Measurements from ENCODE around the gene MLF1.

Gene MLF1

GRCh38 chr3:158574646-158575045, 3.7 kb downstream of the MLF1 start:
- no peak for DNase-seq (ENCODE audit: low spot score)

- DNase-seq (ENCODE audit: low spot score) = no peak
These were observed 19.2 kb downstream of the MLF1 start for GRCh38 chr3:158590223-158590622.

- no peak for DNase-seq (ENCODE audit: low spot score)
These were observed 29.8 kb downstream of the MLF1 start for GRCh38 chr3:158600787-158601186.

GRCh38 chr3:158602227-158602626, 31.2 kb downstream of the MLF1 start:
- no peak for DNase-seq (ENCODE audit: low spot score)

GRCh38 chr3:158617982-158618875, 47.2 kb downstream of the MLF1 start:
- no peak for DNase-seq (ENCODE audit: low spot score)

GRCh38 chr3:158625881-158626280, 54.9 kb downstream of the MLF1 start:
- DNase-seq (ENCODE audit: low spot score) = no peak

GRCh38 chr3:158631981-158632380, 61.0 kb downstream of the MLF1 start:
- no peak for DNase-seq (ENCODE audit: low spot score)

- no peak for DNase-seq (ENCODE audit: low spot score)
These were observed 69.7 kb downstream of the MLF1 start for GRCh38 chr3:158640646-158641045.

GRCh38 chr3:158642005-158642404, 71.0 kb downstream of the MLF1 start:
- DNase-seq (ENCODE audit: low spot score) = no peak

- no peak for DNase-seq (ENCODE audit: low spot score)
These were observed 71.6 kb downstream of the MLF1 start for GRCh38 chr3:158642474-158643210.

- peak; percentile 99 for DNase-seq (ENCODE audit: low spot score)
These were observed 73.4 kb downstream of the MLF1 start, which contains the start of gene GFM1 for GRCh38 chr3:158644345-158644908. Gene GFM1, plus strand, starts transcription at chr3:158644527. Its CDS starts 108 bp downstream, at chr3:158644635.

- no peak for DNase-seq (ENCODE audit: low spot score)
These were observed 78.8 kb downstream of the MLF1 start for GRCh38 chr3:158649791-158650190.

GRCh38 chr3:158651192-158651591, 80.2 kb downstream of the MLF1 start:
- no peak for DNase-seq (ENCODE audit: low spot score)

GRCh38 chr3:158652463-158652862, 81.5 kb downstream of the MLF1 start:
- no peak for DNase-seq (ENCODE audit: low spot score)

Measured in cerebellar cortex (tissue), 1 donor.